Dermis blood vessel endothelial cell (primary cell): ENCODE measurements around the gene ZBTB48. TPM values are rescaled to one million over a fixed set of nuclear protein-coding genes. Genes with fewer than 3 reads are reported as not detected.
"Not testable (repeated sequence)": the region's sequence is repeated elsewhere in the genome, so short reads cannot be mapped to it uniquely, and the experiment has no call there.

Source experiments
- DNase-seq: peaks from one replicate; pipeline ENCODE4 v3.0.0; 2010
- total RNA-seq: library from RNA; depleted of rRNA; stranded (reverse); fragments of >200 nt; gene quantifications from 2 replicates; pipeline ENCODE4 v1.2.3, GENCODE V29; 2014

ZBTB48 gene
- total RNA-seq: 12.0 and 22.5 TPM in 2 replicates

- DNase-seq: peak; percentile 98
Measured at GRCh38 chr1:6579374-6580118, at the start of gene ZBTB48. Gene ZBTB48, plus strand, starts transcription at chr1:6579994. Its CDS starts 616 bp downstream, at chr1:6580610.

GRCh38 chr1:6530504-6531160, 49.2 kb upstream of the ZBTB48 start:
- DNase-seq: no peak

- no peak for DNase-seq
Measured at GRCh38 chr1:6531996-6532395, 47.8 kb upstream of the ZBTB48 start.

- DNase-seq: no peak
Measured at GRCh38 chr1:6534248-6534822, 45.5 kb upstream of the ZBTB48 start.

- no peak for DNase-seq
Measured at GRCh38 chr1:6535214-6535613, 44.6 kb upstream of the ZBTB48 start.

- DNase-seq: no peak
Measured at GRCh38 chr1:6536291-6536690, 43.5 kb upstream of the ZBTB48 start.

GRCh38 chr1:6538956-6539355, 40.8 kb upstream of the ZBTB48 start:
- no peak for DNase-seq

- peak; percentile 86 for DNase-seq
Measured at GRCh38 chr1:6544831-6545230, 35.0 kb upstream of the ZBTB48 start.

GRCh38 chr1:6545276-6546112, 34.3 kb upstream of the ZBTB48 start:
- DNase-seq: peak; percentile 52

- DNase-seq: peak; percentile 23
Measured at GRCh38 chr1:6546326-6546725, 33.5 kb upstream of the ZBTB48 start.

- DNase-seq: peak; percentile 73
Measured at GRCh38 chr1:6547301-6547700, 32.5 kb upstream of the ZBTB48 start.

- DNase-seq: peak; percentile 95
Measured at GRCh38 chr1:6554031-6554906, 25.5 kb upstream of the ZBTB48 start, which contains the start of gene NOL9. Gene NOL9, minus strand, starts transcription at chr1:6554513. Its CDS starts 11 bp downstream, at chr1:6554502.

- DNase-seq: peak; percentile 13
Measured at GRCh38 chr1:6554907-6555778, 24.7 kb upstream of the ZBTB48 start, which contains the start of gene TAS1R1. Gene TAS1R1, plus strand, starts transcription at chr1:6555307. Its CDS starts 67 bp downstream, at chr1:6555374.

GRCh38 chr1:6557597-6557996, 22.2 kb upstream of the ZBTB48 start:
- DNase-seq: no peak

- not testable (repeated sequence) for DNase-seq
Measured at GRCh38 chr1:6559161-6559560, 20.6 kb upstream of the ZBTB48 start.

- DNase-seq: no peak
Measured at GRCh38 chr1:6560267-6560666, 19.5 kb upstream of the ZBTB48 start.

GRCh38 chr1:6569033-6569432, 10.8 kb upstream of the ZBTB48 start:
- no peak for DNase-seq

GRCh38 chr1:6570100-6570499, 9.7 kb upstream of the ZBTB48 start:
- no peak for DNase-seq

GRCh38 chr1:6570987-6571386, 8.8 kb upstream of the ZBTB48 start:
- no peak for DNase-seq

- DNase-seq: no peak
Measured at GRCh38 chr1:6572653-6573383, 7.0 kb upstream of the ZBTB48 start.
